Ramos (cell line): Measurements from ENCODE around the gene OSBPL9.

Experiments used
- in situ Hi-C: fragments of 300-500 bp; cut with MboI; formaldehyde crosslinking; loops from one replicate; pipeline ENCODE4 v1.14.3; 2022; ENCODE audit warnings: low sequenced_read_pairs; ENCODE audit not compliant: unreplicated experiment

Gene OSBPL9

GRCh38 chr1:51616903-51617708, at the start of gene OSBPL9:
Gene OSBPL9 (plus strand): TSS chr1:51617092. CDS start chr1:51617111, 19 bp downstream.
- in situ Hi-C loops, result no loop called here

GRCh38 chr1:51567653-51568052, 49.2 kb upstream of the OSBPL9 start:
- in situ Hi-C loops, result no loop called here

GRCh38 chr1:51568231-51568935, 48.5 kb upstream of the OSBPL9 start:
- in situ Hi-C loops, result no loop called here

- in situ Hi-C loops, result no loop called here
Measured at GRCh38 chr1:51569284-51570062, 47.4 kb upstream of the OSBPL9 start.

GRCh38 chr1:51570063-51570710, 46.7 kb upstream of the OSBPL9 start:
- in situ Hi-C loops, result no loop called here

GRCh38 chr1:51572365-51572764, 44.5 kb upstream of the OSBPL9 start:
- in situ Hi-C loops, result no loop called here

GRCh38 chr1:51574796-51575195, 42.1 kb upstream of the OSBPL9 start:
- in situ Hi-C loops, result no loop called here

GRCh38 chr1:51575406-51576084, 41.3 kb upstream of the OSBPL9 start:
- in situ Hi-C loops, result no loop called here

GRCh38 chr1:51576085-51576444, 40.8 kb upstream of the OSBPL9 start:
- in situ Hi-C loops, result no loop called here

GRCh38 chr1:51576923-51577322, 40.0 kb upstream of the OSBPL9 start:
- in situ Hi-C loops, result no loop called here

GRCh38 chr1:51578383-51579109, 38.3 kb upstream of the OSBPL9 start:
- in situ Hi-C loops, result no loop called here

GRCh38 chr1:51581238-51581637, 35.7 kb upstream of the OSBPL9 start:
- in situ Hi-C loops, result no loop called here

- in situ Hi-C loops, result no loop called here
Measured at GRCh38 chr1:51583532-51583931, 33.4 kb upstream of the OSBPL9 start.

- in situ Hi-C loops, result no loop called here
Measured at GRCh38 chr1:51584021-51584420, 32.9 kb upstream of the OSBPL9 start.

GRCh38 chr1:51592711-51593110, 24.2 kb upstream of the OSBPL9 start:
- in situ Hi-C loops, result no loop called here

GRCh38 chr1:51594716-51595115, 22.2 kb upstream of the OSBPL9 start:
- in situ Hi-C loops, result no loop called here

- in situ Hi-C loops, result no loop called here
Measured at GRCh38 chr1:51600529-51600928, 16.4 kb upstream of the OSBPL9 start.

GRCh38 chr1:51600965-51601364, 15.9 kb upstream of the OSBPL9 start:
- in situ Hi-C loops, result no loop called here

GRCh38 chr1:51605961-51606723, 10.8 kb upstream of the OSBPL9 start:
- in situ Hi-C loops, result no loop called here
